CD1c-positive myeloid dendritic cell (primary cell): ENCODE results near the gene GGTLC2.

Experiments used
- DNase-seq: peaks from one replicate; pipeline ENCODE4 v3.0.0-alpha.2; 2016; ENCODE audit errors: extremely low spot score

GGTLC2 gene

GRCh38 chr22:22669093-22669492 lies 24.7 kb downstream of the GGTLC2 start:
- no peak for DNase-seq

- no peak for DNase-seq
Measured at GRCh38 chr22:22670076-22670795, 25.8 kb downstream of the GGTLC2 start.

- no peak for DNase-seq
Measured at GRCh38 chr22:22671506-22671905, 27.1 kb downstream of the GGTLC2 start.

- no peak for DNase-seq
Measured at GRCh38 chr22:22673099-22673498, 28.7 kb downstream of the GGTLC2 start.

- DNase-seq = no peak
Measured at GRCh38 chr22:22673628-22674027, 29.2 kb downstream of the GGTLC2 start.

- no peak for DNase-seq
Measured at GRCh38 chr22:22674467-22674866, 30.1 kb downstream of the GGTLC2 start.

GRCh38 chr22:22678970-22679369 lies 34.6 kb downstream of the GGTLC2 start:
- no peak for DNase-seq

- no peak for DNase-seq
Measured at GRCh38 chr22:22680396-22680795, 36.0 kb downstream of the GGTLC2 start.

GRCh38 chr22:22681221-22681739 lies 36.9 kb downstream of the GGTLC2 start:
- no peak for DNase-seq

GRCh38 chr22:22682196-22682595 lies 37.8 kb downstream of the GGTLC2 start:
- DNase-seq = no peak

- DNase-seq = no peak
Measured at GRCh38 chr22:22682807-22683667, 38.6 kb downstream of the GGTLC2 start.

- no peak for DNase-seq
Measured at GRCh38 chr22:22683668-22684361, 39.4 kb downstream of the GGTLC2 start.

- DNase-seq = no peak
Measured at GRCh38 chr22:22684580-22685561, 40.5 kb downstream of the GGTLC2 start.

GRCh38 chr22:22685586-22685985 lies 41.2 kb downstream of the GGTLC2 start:
- no peak for DNase-seq

GRCh38 chr22:22686202-22687115 lies 42.0 kb downstream of the GGTLC2 start:
- DNase-seq = peak; percentile 33

GRCh38 chr22:22687638-22688500 lies 43.5 kb downstream of the GGTLC2 start:
- peak; percentile 48 for DNase-seq

- DNase-seq = no peak
Measured at GRCh38 chr22:22689621-22690345, 45.4 kb downstream of the GGTLC2 start.

GRCh38 chr22:22691055-22691454 lies 46.6 kb downstream of the GGTLC2 start:
- no peak for DNase-seq
